Calu3 (cell line): ENCODE data around the gene SGK1. TPM values are rescaled to one million over a fixed set of nuclear protein-coding genes. Genes with fewer than 3 reads are reported as not detected.

ENCODE experiments used
- BruUV-seq: library from RNA; stranded (reverse); fragments of 400-500 nt; replicated peaks from 2 replicates; lab custom pipeline; 2021; lab: Mats Ljungman, UMichigan
- CTCF ChIA-PET: fragments of 300-600 bp; sonication (Branson Sonifier 250); formaldehyde crosslinking; loops from one replicate; lab custom pipeline; 2022; ENCODE audit warnings: antibody characterized with exemption; lab: Charles Lee
- DNase-seq: peaks from one replicate; pipeline ENCODE4 v3.0.0; 2022
- H3K27ac Mint-ChIP-seq: one replicate; pipeline ENCODE4 v1.8.0; 2022; ENCODE audit warnings: mixed read lengths; ENCODE audit not compliant: unreplicated experiment
- H3K27me3 Mint-ChIP-seq: one replicate; pipeline ENCODE4 v1.8.0; 2022; ENCODE audit warnings: mixed read lengths; ENCODE audit not compliant: unreplicated experiment
- H3K36me3 Mint-ChIP-seq: one replicate; pipeline ENCODE4 v1.8.0; 2022; ENCODE audit warnings: mild to moderate bottlenecking, moderate library complexity, mixed read lengths; ENCODE audit not compliant: insufficient read depth, unreplicated experiment
- H3K4me1 Mint-ChIP-seq: one replicate; pipeline ENCODE4 v1.8.0; 2022; ENCODE audit warnings: mild to moderate bottlenecking, low read depth, mixed read lengths; ENCODE audit not compliant: unreplicated experiment
- H3K4me3 Mint-ChIP-seq: one replicate; pipeline ENCODE4 v1.8.0; 2022; ENCODE audit warnings: mild to moderate bottlenecking, low read depth, moderate library complexity, mixed read lengths; ENCODE audit not compliant: unreplicated experiment
- H3K9me3 Mint-ChIP-seq: one replicate; pipeline ENCODE4 v1.8.0; 2022; ENCODE audit warnings: low read depth, mixed read lengths; ENCODE audit not compliant: unreplicated experiment
- CTCF ChIP-seq: fragments of 200-600 bp; IDR thresholded peaks from one replicate; pipeline ENCODE4 v1.8.0; 2022; ENCODE audit warnings: antibody characterized with exemption; ENCODE audit not compliant: unreplicated experiment
- intact Hi-C: fragments of 100-400 bp; cut with micrococcal nuclease; formaldehyde crosslinking; loops from one replicate; pipeline ENCODE4 v1.10.0; 2022; ENCODE audit not compliant: unreplicated experiment
- total RNA-seq: library from RNA; stranded (reverse); gene quantifications from 2 replicates; pipeline ENCODE4 v1.2.3, GENCODE V29; 2022

Gene SGK1
- total RNA-seq, 1 experiment from 2014 or later: 21.8 TPM

- H3K27me3 Mint-ChIP-seq: peaks cover 14% of the 10 kb centered on the region
- TF ChIP-seq CTCF: no peak
- CTCF ChIA-PET: no interaction called here
- no peak overlapping the region for H3K27ac Mint-ChIP-seq
- no peaks in the 10 kb centered on the region for H3K36me3 Mint-ChIP-seq
- no peaks in the 10 kb centered on the region for H3K4me1 Mint-ChIP-seq
- no peak for DNase-seq
- no TSS peak for BruUV-seq
- no peak overlapping the region for H3K4me3 Mint-ChIP-seq
- no peaks in the 10 kb centered on the region for H3K9me3 Mint-ChIP-seq
- intact Hi-C loops: no loop called here
Measured at GRCh38 chr6:134119486-134119885, 198.4 kb downstream of the SGK1 start.
